AG04449 (cell line): ENCODE data around the gene APOC3.

ENCODE experiments used
- CTCF ChIA-PET: fragments of 350-600 bp; formaldehyde crosslinking; extraction: SDS; loops from one replicate; lab custom pipeline; 2021; ENCODE audit warnings: antibody characterized with exemption; lab: Yijun Ruan, JAX
- POLR2A ChIA-PET: fragments of 400-600, 350-600 bp; formaldehyde crosslinking; extraction: SDS; loops from one replicate; lab custom pipeline; 2020; ENCODE audit warnings: antibody characterized with exemption, inconsistent platforms; lab: Yijun Ruan, JAX
- DNase-seq: peaks from one replicate; pipeline ENCODE4 v3.0.0-alpha.2; 2010; ENCODE audit warnings: low read depth, low spot score
- H3K4me3 ChIP-seq: 2 replicates; pipeline ENCODE4 v1.5.1; 2011; ENCODE audit warnings: low read depth, mild to moderate bottlenecking, control low read depth, low read length
- CTCF ChIP-seq: IDR thresholded peaks from one replicate; pipeline ENCODE4 v1.5.1; 2011; ENCODE audit warnings: mild to moderate bottlenecking, moderate library complexity, low read length, control low read depth, inconsistent platforms; ENCODE audit not compliant: insufficient read depth; ENCODE audit errors: missing control alignments

Gene APOC3

GRCh38 chr11:116869610-116870009 lies 39.9 kb downstream of the APOC3 start:
- CTCF ChIA-PET: interaction anchor here (1.1 to 5.1 kb wide), 5 partner anchors 10 to 237 kb away, joined by 3 to 41 read pairs (median 3); no protein-coding TSS in a partner anchor
- DNase-seq: no peak
- POLR2A ChIA-PET: no interaction called here
- no peak for TF ChIP-seq CTCF
- H3K4me3 ChIP-seq: no peak overlapping the region

- TF ChIP-seq CTCF: no peak
- ChIA-PET POLR2A (no interaction called here), CTCF (interaction anchor here (1.1 to 5.1 kb wide), 6 partner anchors 10 to 356 kb away, joined by 3 to 41 read pairs (median 4); no protein-coding TSS in a partner anchor)
- no peak for DNase-seq
- no peak overlapping the region for H3K4me3 ChIP-seq
Measured at GRCh38 chr11:116870054-116870453, 40.3 kb downstream of the APOC3 start.

- ChIA-PET CTCF (interaction anchor here (1.5 to 5.1 kb wide), 4 partner anchors 9 to 355 kb away, joined by 4 to 41 read pairs (median 9); no protein-coding TSS in a partner anchor), POLR2A (interaction anchor here (1.0 to 1.2 kb wide), 3 partner anchors 17 to 227 kb away, joined by 4 read pairs; partner anchors contain the start of gene SIK3)
- DNase-seq: no peak
- no peak for TF ChIP-seq CTCF
- H3K4me3 ChIP-seq: no peak overlapping the region
Measured at GRCh38 chr11:116871248-116871647, 41.5 kb downstream of the APOC3 start.

GRCh38 chr11:116873381-116873780 lies 43.7 kb downstream of the APOC3 start:
- DNase-seq: no peak
- no peak overlapping the region for H3K4me3 ChIP-seq
- no peak for TF ChIP-seq CTCF
- POLR2A ChIA-PET: no interaction called here
- CTCF ChIA-PET: interaction anchor here (0.9 to 5.1 kb wide), 8 partner anchors 7 to 354 kb away, joined by 3 to 41 read pairs (median 4); partner anchors contain the start of genes APOA1 and APOA5

- ChIA-PET POLR2A (interaction anchor here (0.6 to 0.8 kb wide), 3 partner anchors 12 to 39 kb away, joined by 3 to 5 read pairs (median 4); no protein-coding TSS in a partner anchor), CTCF (interaction anchor here (1.3 to 2.6 kb wide), 6 partner anchors 9 to 353 kb away, joined by 3 to 12 read pairs (median 4); partner anchors contain the start of gene APOA1)
- DNase-seq: no peak
- TF ChIP-seq CTCF: no peak
- no peak overlapping the region for H3K4me3 ChIP-seq
Measured at GRCh38 chr11:116874251-116874650, 44.5 kb downstream of the APOC3 start.

- ChIA-PET POLR2A (no interaction called here), CTCF (interaction anchor here (1.8 to 2.6 kb wide), 2 partner anchors 224 to 231 kb away, joined by 11 to 12 read pairs; no protein-coding TSS in a partner anchor)
- no peak for DNase-seq
- H3K4me3 ChIP-seq: no peak overlapping the region
- TF ChIP-seq CTCF: no peak
Measured at GRCh38 chr11:116875194-116875593, 45.5 kb downstream of the APOC3 start.
